CD4-positive, alpha-beta T cell treated with Interleukin-6 for 4 hours (primary cell): ENCODE results near the gene CYB561.
"Not testable (repeated sequence)": the region's sequence is repeated elsewhere in the genome, so short reads cannot be mapped to it uniquely, and the experiment has no call there.

ENCODE experiments used
- DNase-seq: peaks from one replicate; pipeline ENCODE4 v3.0.0-alpha.2; 2020; ENCODE audit warnings: mixed read lengths

CYB561 gene

GRCh38 chr17:63478814-63479494, 32.8 kb upstream of the CYB561 start:
- peak; percentile 83 for DNase-seq

- no peak for DNase-seq
Observed at GRCh38 chr17:63477480-63478440, 31.7 kb upstream of the CYB561 start.

- DNase-seq = peak; percentile 50
Observed at GRCh38 chr17:63476854-63477479, 30.9 kb upstream of the CYB561 start, which contains the start of gene ACE. Gene ACE, plus strand, starts transcription at chr17:63477061. Its CDS starts 34 bp downstream, at chr17:63477095.

- peak; percentile 25 for DNase-seq
Observed at GRCh38 chr17:63476459-63476853, 30.4 kb upstream of the CYB561 start.

GRCh38 chr17:63475491-63476412, 29.6 kb upstream of the CYB561 start:
- DNase-seq = no peak

GRCh38 chr17:63474586-63475460, 28.7 kb upstream of the CYB561 start:
- DNase-seq = no peak

GRCh38 chr17:63474174-63474573, 28.1 kb upstream of the CYB561 start:
- DNase-seq = no peak

- DNase-seq = not testable (repeated sequence)
Observed at GRCh38 chr17:63468099-63468498, 22.0 kb upstream of the CYB561 start.

- no peak for DNase-seq
Observed at GRCh38 chr17:63464691-63465236, 18.7 kb upstream of the CYB561 start.

- DNase-seq = no peak
Observed at GRCh38 chr17:63463771-63464170, 17.7 kb upstream of the CYB561 start.

GRCh38 chr17:63460018-63460417, 13.9 kb upstream of the CYB561 start:
- no peak for DNase-seq

GRCh38 chr17:63458478-63458877, 12.4 kb upstream of the CYB561 start:
- no peak for DNase-seq

GRCh38 chr17:63455417-63455816, 9.3 kb upstream of the CYB561 start:
- no peak for DNase-seq

GRCh38 chr17:63454915-63455314, 8.8 kb upstream of the CYB561 start:
- no peak for DNase-seq

GRCh38 chr17:63454357-63454756, 8.3 kb upstream of the CYB561 start:
- DNase-seq = not testable (repeated sequence)

GRCh38 chr17:63452962-63453551, 7.0 kb upstream of the CYB561 start:
- DNase-seq = no peak

GRCh38 chr17:63452046-63452961, 6.2 kb upstream of the CYB561 start:
- no peak for DNase-seq

- DNase-seq = no peak
Observed at GRCh38 chr17:63451150-63451549, 5.0 kb upstream of the CYB561 start.

GRCh38 chr17:63450551-63450950, 4.4 kb upstream of the CYB561 start:
- DNase-seq = peak; percentile 45
